SK-N-SH (cell line): ENCODE measurements around the gene CAV3. TPM values are rescaled to one million over a fixed set of nuclear protein-coding genes. Genes with fewer than 3 reads are reported as not detected.
A peak's percentile ranks its signal among the peaks of the same experiment; 100 is the strongest.

Experiments used
- CTCF ChIA-PET: fragments of 300-600, 350-600 bp; formaldehyde crosslinking; extraction: SDS; loops from one replicate; lab custom pipeline; 2021; lab: Yijun Ruan, JAX
- POLR2A ChIA-PET: fragments of 350-600 bp; sonication (Branson Sonifier 250); formaldehyde crosslinking; extraction: SDS; loops from one replicate; lab custom pipeline; 2020; ENCODE audit warnings: antibody characterized with exemption, inconsistent platforms; lab: Yijun Ruan, JAX
- DNase-seq: peaks from one replicate; pipeline ENCODE4 v3.0.0; 2012
- H2AFZ ChIP-seq: fragments of 200-600 bp; sonication (generic); 2 replicates; pipeline ENCODE4 v1.8.1; 2016; ENCODE audit warnings: antibody characterized with exemption, mild to moderate bottlenecking, low read depth
- H3F3A ChIP-seq: fragments of 200-600 bp; sonication (generic); replicated peaks from 2 replicates; pipeline ENCODE3; 2016; ENCODE audit warnings: antibody characterized with exemption, mild to moderate bottlenecking; ENCODE audit not compliant: insufficient read depth
- H3K27ac ChIP-seq, 2 experiments: fragments of 200-500 bp in 1 of 2; fragments of 200-600 bp in 1 of 2; sonication (Bioruptor generic) in 1 of 2; sonication (generic), shearing (Covaris generic) in 1 of 2; 2 replicates each; pipeline versions ENCODE4 v1.5.1 to v1.6.1; 2014 to 2016; ENCODE audit warnings: low read depth in 2 of 2, inconsistent platforms in 1 of 2, low read length in 1 of 2, mild to moderate bottlenecking in 1 of 2, mixed read lengths in 1 of 2
- H3K27me3 ChIP-seq: fragments of 200-600 bp; sonication (generic), shearing (Covaris generic); 2 replicates; pipeline ENCODE4 v1.6.1; 2016; ENCODE audit warnings: mixed run types; ENCODE audit not compliant: insufficient read depth
- H3K36me3 ChIP-seq, 2 experiments: fragments of 200-500 bp in 1 of 2; fragments of 200-600 bp in 1 of 2; sonication (Bioruptor generic) in 1 of 2; sonication (generic) in 1 of 2; replicated peaks in 1 of 2; 2 replicates each; pipeline versions ENCODE3 to v1.5.1; 2014 to 2016; ENCODE audit warnings: low read length in 1 of 2, mild to moderate bottlenecking in 1 of 2; ENCODE audit not compliant: insufficient read depth in 2 of 2, control insufficient read depth in 1 of 2
- H3K4me1 ChIP-seq, 2 experiments: fragments of 200-500 bp in 1 of 2; fragments of 200-600 bp in 1 of 2; sonication (Bioruptor generic) in 1 of 2; sonication (generic), shearing (Covaris generic) in 1 of 2; 2 replicates each; pipeline versions ENCODE4 v1.5.1 to v1.6.1; 2014 to 2016; ENCODE audit warnings: low read depth in 1 of 2, low read length in 1 of 2, mixed run types in 1 of 2; ENCODE audit not compliant: insufficient read depth in 2 of 2, control insufficient read depth in 1 of 2
- H3K4me2 ChIP-seq: fragments of 200-600 bp; sonication (generic), shearing (Covaris generic); 2 replicates; pipeline ENCODE4 v1.6.1; 2017; ENCODE audit warnings: mixed run types
- H3K4me3 ChIP-seq, 2 experiments: fragments of 200-500 bp in 1 of 2; fragments of 200-600 bp in 1 of 2; sonication (Bioruptor generic) in 1 of 2; sonication (generic), shearing (Covaris generic) in 1 of 2; 2 replicates each; pipeline versions ENCODE4 v1.5.1 to v1.8.1; 2014 to 2016; ENCODE audit warnings: low read depth in 2 of 2, inconsistent platforms in 1 of 2, low read length in 1 of 2, mild to moderate bottlenecking in 1 of 2, mixed read lengths in 1 of 2, moderate library complexity in 1 of 2
- H3K79me2 ChIP-seq: fragments of 200-600 bp; sonication (generic); 2 replicates; pipeline ENCODE4 v1.8.1; 2017; ENCODE audit warnings: mild to moderate bottlenecking; ENCODE audit not compliant: insufficient read depth
- H3K9ac ChIP-seq: fragments of 200-600 bp; sonication (generic); 2 replicates; pipeline ENCODE4 v1.6.1; 2017; ENCODE audit warnings: mixed run types
- H3K9me2 ChIP-seq: fragments of 200-600 bp; sonication (generic); 2 replicates; pipeline ENCODE4 v1.6.1; 2017; ENCODE audit warnings: mixed run types
- H3K9me3 ChIP-seq: fragments of 200-600 bp; sonication (generic); 2 replicates; pipeline ENCODE4 v1.6.1; 2017; ENCODE audit warnings: mixed run types, mild to moderate bottlenecking, moderate library complexity
- H4K20me1 ChIP-seq: fragments of 200-600 bp; sonication (generic); 2 replicates; pipeline ENCODE4 v1.6.1; 2017; ENCODE audit warnings: mild to moderate bottlenecking, mixed run types; ENCODE audit not compliant: insufficient read depth
- CHD2 ChIP-seq: fragments of 150-350 bp; IDR thresholded peaks from 2 replicates; pipeline ENCODE4 v1.6.1; 2018; ENCODE audit warnings: low read length; ENCODE audit not compliant: partially characterized antibody
- ELF1 ChIP-seq: IDR thresholded peaks from 2 replicates; pipeline ENCODE4 v1.4.0; 2012
- FOSL2 ChIP-seq: IDR thresholded peaks from 2 replicates; pipeline ENCODE4 v1.4.0; 2012; ENCODE audit warnings: low read depth, mild to moderate bottlenecking, moderate library complexity, borderline replicate concordance
- FOXJ3 ChIP-seq: sonication (generic); formaldehyde crosslinking; IDR thresholded peaks from 2 replicates; pipeline ENCODE4 v1.5.1; 2020; ENCODE audit warnings: mild to moderate bottlenecking, missing genetic modification reagents
- FOXM1 ChIP-seq: IDR thresholded peaks from 2 replicates; pipeline ENCODE4 v1.4.0; 2012; ENCODE audit warnings: low read depth, mild to moderate bottlenecking
- GABPA ChIP-seq: IDR thresholded peaks from 2 replicates; pipeline ENCODE4 v1.4.0; 2012; ENCODE audit warnings: low read depth, mild to moderate bottlenecking
- MEF2A ChIP-seq: IDR thresholded peaks from 2 replicates; pipeline ENCODE4 v1.4.0; 2012; ENCODE audit warnings: low read depth, borderline replicate concordance
- NFIC ChIP-seq: IDR thresholded peaks from 2 replicates; pipeline ENCODE4 v1.4.0; 2012; ENCODE audit warnings: borderline replicate concordance
- POLR2AphosphoS5 ChIP-seq: IDR thresholded peaks from 2 replicates; pipeline ENCODE4 v1.6.1; 2012; ENCODE audit warnings: low read depth, low read length
- RCOR1 ChIP-seq: fragments of 150-350 bp; IDR thresholded peaks from 2 replicates; pipeline ENCODE4 v1.6.1; 2017; ENCODE audit warnings: antibody characterized with exemption, low read length
- REST ChIP-seq: IDR thresholded peaks from 2 replicates; pipeline ENCODE4 v1.6.1; 2012; ENCODE audit warnings: mild to moderate bottlenecking, low read depth, low read length, moderate library complexity
- RXRA ChIP-seq: IDR thresholded peaks from 2 replicates; pipeline ENCODE4 v1.4.0; 2012; ENCODE audit warnings: low read depth, mild to moderate bottlenecking, borderline replicate concordance
- ZBTB33 ChIP-seq: IDR thresholded peaks from 2 replicates; pipeline ENCODE4 v1.4.0; 2012; ENCODE audit warnings: low read depth, borderline replicate concordance
- WGBS: methylation state at CpG from one replicate; pipeline ENCODE4 v1.1.6; 2017; ENCODE audit warnings: low lambda C conversion rate; 5-methylcytosine and 5-hydroxymethylcytosine counted together
- polyA plus RNA-seq, 3 experiments: library from polyadenylated mRNA; depleted of rRNA; stranded (reverse); fragments of >200 nt; gene quantifications; 2 replicates each; pipeline ENCODE4 v1.2.3, GENCODE V29; 2012

Gene CAV3
- polyA plus RNA-seq, 1 of the 3 experiments (the other 2 are of a cell fraction) = not detected

- Histone ChIP-seq H3K79me2 (peaks cover 7% of the 10 kb centered on the region; the same call in 1 of the 2 replicates), H3K9me2 (no peaks in the 10 kb centered on the region), H3K36me3 (no peaks in the 10 kb centered on the region), H3K4me3 (no peak overlapping the region), H3F3A (no peaks in the 10 kb centered on the region), H3K4me2 (no peak overlapping the region; the same call in 1 of the 2 replicates), H3K9me3 (no peaks in the 10 kb centered on the region), H4K20me1 (no peaks in the 10 kb centered on the region), H3K4me1 (peaks cover 0 to 24% of the 10 kb centered on the region in 2 experiments; a peak in 3 of 4 replicates), H3K27me3 (no peaks in the 10 kb centered on the region), H3K9ac (no peak overlapping the region), H2AFZ (no peak overlapping the region), H3K27ac (no peak overlapping the region)
- ChIA-PET POLR2A (no interaction called here), CTCF (interaction anchor here (0.7 to 1.3 kb wide), 2 partner anchors 8 to 27 kb away, joined by 3 read pairs; no protein-coding TSS in a partner anchor)
- WGBS = 92% methylated on average over 2 of the region's 2 CpGs
- no peak for DNase-seq
- no peak for TF ChIP-seq RXRA
- no peak for TF ChIP-seq REST
- TF ChIP-seq MEF2A = no peak
- TF ChIP-seq ELF1 = no peak
- no peak for TF ChIP-seq FOXJ3 (CRISPR knock-in tag)
- TF ChIP-seq FOSL2 = no peak
- TF ChIP-seq POLR2AphosphoS5 = no peak
- no peak for TF ChIP-seq RCOR1
- TF ChIP-seq CHD2 = no peak
- TF ChIP-seq ZBTB33 = no peak
- TF ChIP-seq GABPA = no peak
Observed at GRCh38 chr3:8766148-8766547, 32.5 kb downstream of the CAV3 start.

- 99% methylated on average over 33 of the region's 37 CpGs for WGBS
- Histone ChIP-seq H3K27ac (no peak overlapping the region), H3K9me2 (no peaks in the 10 kb centered on the region), H4K20me1 (no peaks in the 10 kb centered on the region), H3K79me2 (peaks cover 7% of the 10 kb centered on the region; the same call in 1 of the 2 replicates), H3K27me3 (no peaks in the 10 kb centered on the region), H3K4me1 (peaks cover 0 to 24% of the 10 kb centered on the region in 2 experiments; a peak in 3 of 4 replicates), H3F3A (no peaks in the 10 kb centered on the region), H3K9me3 (no peaks in the 10 kb centered on the region), H2AFZ (no peak overlapping the region)
- no peak for DNase-seq
- CTCF ChIA-PET = no interaction called here
- no peak for TF ChIP-seq FOXJ3 (CRISPR knock-in tag)
- TF ChIP-seq NFIC = no peak
- no peak for TF ChIP-seq GABPA
- no peak for TF ChIP-seq FOXM1
- TF ChIP-seq RCOR1 = no peak
- no peak for TF ChIP-seq FOSL2
- no peak for TF ChIP-seq ELF1
- TF ChIP-seq, all 33 proteins: peak for 0
- H3K36me3 ChIP-seq = no peaks in the 10 kb centered on the region
- H3K9ac ChIP-seq = no peak overlapping the region
- POLR2A ChIA-PET = no interaction called here
- peak overlapping the region; percentile 21; the same call in 1 of the 2 replicates for H3K4me2 ChIP-seq
- no peak overlapping the region for H3K4me3 ChIP-seq
Observed at GRCh38 chr3:8767256-8767666, 33.7 kb downstream of the CAV3 start.
